Colon (tissue), 2 donors: ENCODE measurements around the gene DLGAP1.

Source experiments
- FAIRE-seq: peaks from 2 replicates; lab custom pipeline; 2012; peaks lifted over from hg19 to GRCh38; lab: Jason Lieb, UNC
- donor health status: control.
- donor health status: control.

The DLGAP1 gene

DNA sequence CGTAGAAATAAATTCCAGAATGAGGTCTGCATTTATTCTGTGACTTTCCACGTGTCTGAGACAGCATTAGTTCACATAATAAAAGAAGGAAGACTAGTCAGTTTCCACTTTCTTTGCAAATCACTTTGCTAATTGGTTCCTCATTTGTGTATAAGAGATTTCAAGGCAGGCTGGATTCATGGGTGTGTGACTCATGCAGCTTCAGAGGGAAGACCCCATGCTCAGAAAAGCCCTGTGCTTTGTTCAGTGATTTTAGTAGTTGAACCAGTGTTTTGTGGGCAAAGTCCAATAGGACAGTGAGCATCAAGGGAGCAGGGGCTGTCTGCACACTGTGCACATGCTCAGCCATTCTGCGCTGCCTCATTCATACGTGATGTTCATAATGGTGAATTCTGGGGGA is 297.8 kb downstream of the DLGAP1 start:
- FAIRE-seq = no peak

DNA sequence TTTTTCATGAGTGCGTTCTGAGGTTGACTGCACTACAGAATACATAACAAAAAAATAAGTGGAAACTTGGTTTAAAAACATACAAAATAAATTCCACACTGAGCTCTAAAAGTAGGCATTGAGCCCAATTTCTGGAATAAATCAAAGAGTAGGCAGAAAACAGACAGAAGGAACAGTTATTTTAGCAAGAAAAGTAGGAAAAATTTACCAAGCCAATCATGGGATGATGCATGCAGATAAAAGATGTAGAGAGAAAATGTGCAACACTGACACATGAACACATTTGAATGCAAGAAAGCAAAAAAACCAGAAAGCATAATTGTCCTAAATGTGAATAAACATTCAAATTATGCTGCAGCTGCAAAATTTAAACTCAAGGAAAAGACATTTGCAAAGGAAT is 308.3 kb downstream of the DLGAP1 start:
- no peak for FAIRE-seq

DNA sequence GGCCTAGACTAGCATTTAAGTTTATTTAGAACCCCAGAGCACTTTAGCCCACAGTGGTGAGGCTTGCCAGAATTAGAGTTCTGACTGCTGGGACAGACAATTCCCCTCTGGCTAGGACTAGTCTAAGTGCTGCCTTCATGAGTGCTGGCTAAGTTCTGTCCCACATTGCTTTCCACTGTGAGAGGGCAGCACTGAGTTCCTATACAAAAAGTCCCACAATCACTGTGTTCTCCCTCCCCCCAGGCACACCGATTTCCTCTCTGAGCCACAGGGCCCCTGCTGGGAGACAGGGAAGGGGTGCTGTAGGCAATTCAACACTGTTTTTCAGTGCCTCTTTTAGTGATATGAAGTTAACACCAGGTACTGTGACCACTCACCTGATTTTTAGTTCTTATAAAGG is 310.9 kb downstream of the DLGAP1 start:
- no peak for FAIRE-seq

DNA sequence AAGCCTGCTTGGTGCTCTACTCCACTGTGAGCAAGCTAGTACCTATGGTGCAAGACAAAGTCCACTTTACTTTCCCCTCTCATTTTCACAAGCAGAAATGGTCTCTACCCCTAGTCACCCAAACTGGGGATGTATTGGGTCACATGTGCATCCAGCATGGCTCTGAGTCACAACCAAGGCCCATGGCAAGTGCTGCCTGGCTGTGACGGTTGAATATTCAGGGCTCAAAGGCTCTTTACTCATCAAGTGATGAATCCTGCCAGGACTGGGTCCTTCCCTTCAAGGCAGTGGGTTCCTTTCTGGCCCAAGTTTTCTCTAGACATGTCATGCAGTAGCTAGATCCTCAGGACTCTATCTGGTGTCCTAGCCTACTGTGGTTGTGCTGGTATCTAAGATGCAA is 311.5 kb downstream of the DLGAP1 start:
- FAIRE-seq = no peak

DNA sequence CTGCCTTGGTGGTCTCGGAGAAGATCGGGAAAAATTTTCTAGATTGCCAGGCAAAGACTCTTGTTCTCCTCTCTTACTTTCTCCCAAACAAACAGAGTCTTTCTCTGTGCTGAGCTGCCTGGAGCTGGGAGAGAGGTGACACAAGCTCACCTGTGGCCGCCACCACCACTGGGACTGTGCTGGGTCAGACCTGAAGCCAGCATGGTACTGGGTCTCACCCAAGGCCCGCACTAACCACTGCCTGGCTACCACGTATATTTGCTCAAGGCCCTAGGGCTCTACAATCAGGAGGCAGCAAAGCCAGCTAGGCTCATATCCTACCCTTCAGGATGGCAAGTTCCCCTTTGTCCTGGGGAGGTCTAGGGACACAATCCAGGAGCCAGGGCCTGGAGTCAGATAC is 312.2 kb downstream of the DLGAP1 start:
- FAIRE-seq = no peak

DNA sequence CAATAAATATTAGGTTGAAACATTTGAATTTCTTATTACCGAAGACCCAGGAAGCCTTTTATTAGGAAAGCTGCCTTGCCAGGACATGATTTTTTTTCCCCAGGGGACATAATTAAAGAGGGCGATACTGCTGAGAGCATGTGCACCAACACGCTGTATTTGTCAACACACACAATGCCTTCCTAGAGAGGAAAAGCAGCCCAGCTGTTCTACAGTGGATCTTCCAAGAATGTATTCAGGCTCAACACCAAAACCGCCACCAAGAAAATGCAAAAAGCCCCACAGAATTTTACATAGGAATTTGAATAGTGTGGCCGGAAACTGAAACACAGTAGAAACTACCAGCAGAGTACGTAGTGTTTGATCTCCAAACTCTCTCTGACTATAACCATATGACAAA is 320.4 kb downstream of the DLGAP1 start:
- no peak for FAIRE-seq

DNA sequence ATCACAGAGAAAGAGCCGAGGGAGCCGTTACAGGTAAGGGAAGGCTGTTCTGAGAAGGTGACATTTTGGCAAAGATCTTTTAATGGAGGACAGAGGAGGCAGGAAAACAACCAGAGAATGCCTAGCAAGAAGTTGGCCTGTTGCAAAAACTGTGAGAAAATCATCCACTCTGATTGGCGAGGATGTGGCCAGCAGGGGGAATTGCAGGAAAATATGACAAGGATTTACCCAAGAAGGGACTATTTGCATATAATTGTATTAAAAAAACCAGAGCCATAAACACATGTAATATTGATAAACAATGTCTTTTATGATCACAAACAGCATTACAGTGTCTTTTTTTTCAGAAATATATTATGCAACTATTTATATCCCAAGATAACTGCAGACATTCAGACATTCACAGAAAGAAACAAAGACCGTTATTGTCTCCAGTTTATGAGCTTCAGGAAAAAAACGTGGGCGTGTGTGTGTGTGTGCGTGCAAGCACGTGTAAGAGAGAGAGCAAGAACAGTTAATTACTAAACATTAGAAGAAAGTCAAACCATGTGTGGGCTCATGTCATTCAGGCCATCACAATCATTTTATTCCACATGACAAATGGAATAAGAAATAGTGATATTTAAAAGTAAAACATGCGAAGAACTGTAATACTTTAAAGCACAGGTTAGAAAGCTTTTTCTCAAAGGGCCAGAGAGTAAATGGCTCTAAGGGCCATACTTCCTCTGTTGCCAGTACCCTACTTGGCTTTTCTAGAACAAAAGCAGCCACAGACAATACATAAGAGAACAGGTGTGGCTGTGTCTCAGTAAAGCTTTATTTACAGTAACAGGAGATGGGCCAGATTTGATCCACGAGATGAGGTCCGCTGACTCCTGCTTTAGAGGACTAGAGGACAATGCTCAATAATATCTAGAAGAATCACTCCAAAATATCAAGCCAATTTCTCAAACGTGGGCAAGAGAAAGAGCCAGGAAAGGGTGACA is 324.1 kb downstream of the DLGAP1 start:
- no peak for FAIRE-seq

DNA sequence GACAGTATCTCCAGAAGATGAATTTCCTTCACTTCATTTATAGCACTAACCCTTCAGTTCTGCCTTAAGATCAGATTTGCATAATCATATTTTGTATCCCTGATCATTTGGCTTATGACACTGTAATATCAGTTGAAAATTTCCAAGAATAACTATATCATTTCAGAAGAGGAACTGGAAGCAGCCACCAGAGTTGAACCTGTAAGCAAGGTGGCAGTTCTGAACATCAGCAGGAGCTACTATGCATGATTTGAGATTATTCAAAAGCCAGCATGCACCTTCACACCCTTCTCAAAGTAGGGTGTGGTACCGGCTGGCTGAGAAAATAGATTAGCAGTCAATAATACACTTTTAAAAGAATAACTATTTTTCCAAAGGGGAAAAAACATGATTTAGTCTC is 328.2 kb downstream of the DLGAP1 start:
- no peak for FAIRE-seq

DNA sequence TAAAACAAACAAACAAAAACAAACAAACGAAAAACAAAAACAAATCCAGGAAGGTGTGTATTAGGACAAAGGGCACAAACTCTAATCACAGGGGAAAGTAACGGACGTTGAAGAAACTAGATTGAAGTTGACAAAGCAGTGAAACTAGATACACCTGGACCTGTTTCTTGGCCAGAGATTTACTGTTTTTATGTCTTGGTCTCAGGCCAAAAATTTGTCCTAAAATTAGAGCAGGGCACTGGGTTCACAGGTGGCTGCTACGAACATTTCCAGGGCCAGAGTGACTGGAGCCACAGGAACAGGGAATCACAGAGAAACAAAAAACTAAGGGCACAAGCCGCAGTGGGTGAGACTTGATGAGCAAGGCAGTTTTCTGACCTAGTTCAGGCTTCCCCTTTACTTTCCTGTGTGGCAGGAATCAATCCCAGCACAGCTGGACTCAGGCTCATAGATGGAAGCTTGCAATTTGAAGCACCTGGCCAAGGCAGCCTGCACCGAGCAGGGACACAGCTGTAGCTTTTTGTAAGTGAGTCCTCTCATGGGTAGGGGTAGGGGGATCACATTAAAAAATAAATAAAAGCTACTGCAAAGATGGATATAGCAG is 329.4 kb downstream of the DLGAP1 start:
- FAIRE-seq = no peak

DNA sequence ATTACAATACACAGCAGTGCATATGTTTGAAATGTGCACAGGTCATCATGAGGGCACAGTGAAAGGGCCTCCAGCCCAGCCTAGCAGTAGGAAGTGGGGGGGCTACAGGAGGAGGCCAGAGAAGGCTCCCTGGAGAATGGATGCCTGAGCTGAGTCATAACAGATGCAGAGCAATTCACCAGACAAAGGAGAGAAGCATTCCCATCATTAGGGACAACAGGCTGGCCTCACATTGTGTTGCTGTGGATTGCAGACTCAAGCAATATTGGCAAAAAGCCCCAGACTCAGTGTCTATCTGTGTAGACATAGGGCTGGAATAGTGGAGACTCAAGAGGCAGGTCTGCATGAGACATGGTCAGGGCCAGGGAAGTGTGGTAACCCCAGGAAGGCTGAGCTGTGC is 329.9 kb downstream of the DLGAP1 start:
- FAIRE-seq = no peak

DNA sequence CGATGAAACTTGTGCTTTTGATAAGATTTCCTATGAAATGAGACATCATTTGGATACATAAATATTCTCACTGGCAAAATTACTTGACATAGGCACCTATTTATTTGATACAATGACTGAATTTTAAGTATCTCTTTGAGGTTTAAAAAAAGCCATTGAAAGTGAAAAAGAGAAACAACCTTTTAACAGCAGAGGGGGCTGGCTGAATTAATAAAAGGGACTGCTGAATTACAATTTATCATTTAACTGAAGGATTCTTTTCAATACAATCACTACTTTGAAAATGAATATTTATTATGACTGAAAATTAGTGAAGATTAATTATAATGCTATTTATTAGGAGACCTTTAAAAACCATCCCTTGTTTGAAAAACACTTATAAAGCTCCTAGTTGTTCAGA is 335.3 kb downstream of the DLGAP1 start:
- FAIRE-seq = no peak

DNA sequence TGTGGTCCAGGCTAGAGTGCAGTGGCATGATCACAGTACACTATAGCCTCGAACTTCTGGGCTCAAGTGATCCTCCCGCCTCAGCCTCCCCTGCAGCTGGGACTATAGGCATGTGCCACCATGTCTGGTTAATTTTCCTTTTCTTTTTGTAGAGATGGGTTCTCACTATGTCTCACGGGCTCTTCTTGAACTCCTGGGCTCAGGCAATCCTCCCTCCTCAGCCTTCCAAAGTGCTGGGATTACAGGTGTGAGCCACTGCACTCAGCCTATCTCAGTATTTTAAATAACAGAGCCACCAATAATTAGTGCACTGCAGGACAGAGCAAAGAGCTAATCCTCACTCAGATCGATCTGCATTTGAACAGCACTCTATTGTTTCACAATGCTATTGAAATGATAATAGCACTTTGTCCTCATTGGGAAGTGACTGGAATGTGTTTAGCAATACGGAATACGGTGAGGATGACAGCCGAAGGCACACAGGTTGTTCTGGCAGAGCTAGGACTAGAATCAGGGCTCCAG is 335.9 kb downstream of the DLGAP1 start:
- FAIRE-seq = no peak

DNA sequence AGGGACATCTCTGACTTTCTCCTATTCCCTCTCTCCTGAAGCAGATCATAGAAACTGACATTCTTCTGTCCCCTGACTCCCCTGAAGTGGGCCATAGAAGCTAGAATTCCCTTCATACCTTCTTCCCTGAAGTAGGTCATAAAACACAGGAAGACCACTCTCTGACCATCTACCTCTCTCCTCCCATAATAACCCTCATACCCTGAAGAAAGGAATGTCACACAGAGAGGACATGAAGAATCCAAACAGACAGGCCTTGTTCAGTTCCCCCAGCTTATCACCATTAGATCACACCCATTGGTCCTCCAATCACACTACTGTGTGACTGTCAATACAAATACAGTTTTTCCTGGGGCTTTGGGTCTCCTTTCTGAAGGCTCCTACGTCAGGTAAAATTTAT is 347.1 kb downstream of the DLGAP1 start:
- no peak for FAIRE-seq

DNA sequence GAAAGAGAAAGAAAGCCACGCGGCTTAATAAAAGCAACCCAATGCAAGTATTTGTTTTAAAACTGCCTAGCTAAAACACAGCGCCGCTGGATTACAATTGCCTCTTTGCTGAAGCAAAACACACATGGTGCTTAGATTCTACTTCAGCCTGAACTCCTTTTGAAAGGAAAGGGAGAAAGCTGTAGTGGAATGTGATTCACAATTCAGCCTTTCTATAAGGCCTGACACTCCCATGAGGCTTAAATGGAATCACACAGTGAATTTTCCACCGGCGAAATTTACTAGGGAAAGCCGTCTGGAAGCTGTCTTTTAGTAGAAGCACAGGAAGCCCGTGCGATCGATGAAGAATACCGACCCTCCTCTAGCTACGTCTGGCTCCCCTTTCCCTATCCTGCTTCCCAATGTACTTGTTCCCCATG is 348.0 kb downstream of the DLGAP1 start:
- no peak for FAIRE-seq

DNA sequence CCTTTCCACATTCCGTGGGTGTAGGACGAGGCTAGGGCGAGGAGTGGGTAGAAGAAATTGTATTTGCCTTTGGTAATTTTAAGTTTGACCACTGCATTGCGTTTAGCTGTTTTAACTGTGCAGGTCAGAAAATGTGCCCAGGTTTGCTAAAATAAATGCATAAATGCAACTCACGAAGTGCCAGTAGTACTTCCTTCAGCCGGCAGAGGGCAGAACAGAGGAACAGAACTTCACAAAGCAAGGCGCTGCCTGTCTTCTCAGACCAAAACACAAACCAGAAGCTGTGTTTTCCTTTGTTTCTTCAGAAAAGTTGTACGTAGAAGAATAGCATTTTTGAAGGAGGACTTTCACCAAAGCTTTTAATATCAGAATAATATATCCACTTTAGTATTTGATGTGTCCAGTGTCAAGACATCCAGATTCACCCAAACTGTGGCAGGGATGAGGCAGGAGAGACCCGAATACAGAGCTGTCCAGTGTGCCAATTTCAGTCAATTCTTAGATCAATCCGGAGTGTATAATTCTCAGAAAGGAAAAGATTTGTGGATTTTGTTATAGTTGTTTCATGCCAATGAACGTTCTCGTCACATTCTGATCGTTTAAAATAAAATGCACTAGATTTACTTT is 348.6 kb downstream of the DLGAP1 start:
- no peak for FAIRE-seq

DNA sequence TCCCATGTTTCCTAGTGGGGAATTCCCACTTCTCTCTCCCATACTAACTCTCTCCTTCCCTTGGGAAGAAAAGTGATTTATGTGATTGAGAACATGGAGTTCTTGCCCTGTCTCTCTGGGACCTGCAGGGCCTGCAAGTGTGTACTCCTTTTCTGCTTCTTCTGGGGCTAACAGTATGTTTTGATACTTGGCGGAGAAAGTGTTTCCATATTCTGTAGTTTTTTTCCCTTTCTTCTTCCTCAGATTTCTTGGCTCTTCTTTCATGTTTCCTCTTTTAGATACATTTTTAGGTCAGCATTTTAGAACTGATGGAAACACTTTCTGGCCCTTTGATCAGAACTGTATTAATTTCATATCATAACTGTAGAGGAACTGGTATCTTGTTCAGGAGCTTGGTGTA is 352.2 kb downstream of the DLGAP1 start:
- no peak for FAIRE-seq

DNA sequence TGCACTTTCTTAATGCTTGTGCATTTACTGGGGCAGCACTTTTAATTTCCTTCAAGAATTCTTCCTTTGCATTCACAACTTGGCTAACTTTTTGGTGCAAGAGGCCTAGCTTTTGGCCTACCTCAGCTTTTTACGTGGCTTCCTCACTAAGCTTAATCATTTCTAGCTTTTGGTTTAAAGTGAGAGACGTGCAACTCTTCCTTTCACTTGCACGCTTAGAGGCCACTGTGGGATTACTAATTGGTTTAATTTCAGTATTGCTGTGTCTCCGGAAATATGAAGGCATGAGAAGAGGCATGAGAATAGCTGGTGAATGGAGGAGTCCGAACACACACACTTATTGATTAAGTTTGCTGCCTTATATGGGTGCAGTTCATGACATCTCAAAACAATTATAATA is 354.1 kb downstream of the DLGAP1 start:
- no peak for FAIRE-seq

DNA sequence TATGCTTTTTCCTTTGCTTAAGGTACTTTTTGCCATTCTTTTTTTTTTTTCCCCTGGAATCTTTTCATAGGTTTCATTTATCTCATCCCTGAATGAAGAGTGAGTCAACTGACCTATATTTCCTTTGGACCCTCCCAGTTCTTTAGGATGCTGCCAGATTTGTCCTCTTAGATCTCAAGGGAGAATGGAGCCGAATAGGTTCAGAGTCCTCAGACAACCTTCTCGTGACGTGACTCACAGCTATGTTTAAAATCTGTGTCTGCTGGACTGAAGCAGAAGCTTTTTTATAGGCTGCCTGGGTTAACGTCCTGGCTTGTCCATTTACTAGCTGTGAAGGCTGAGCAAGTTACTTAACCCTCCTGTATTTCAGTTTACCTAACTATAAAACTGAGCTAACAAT is 358.6 kb downstream of the DLGAP1 start:
- no peak for FAIRE-seq

DNA sequence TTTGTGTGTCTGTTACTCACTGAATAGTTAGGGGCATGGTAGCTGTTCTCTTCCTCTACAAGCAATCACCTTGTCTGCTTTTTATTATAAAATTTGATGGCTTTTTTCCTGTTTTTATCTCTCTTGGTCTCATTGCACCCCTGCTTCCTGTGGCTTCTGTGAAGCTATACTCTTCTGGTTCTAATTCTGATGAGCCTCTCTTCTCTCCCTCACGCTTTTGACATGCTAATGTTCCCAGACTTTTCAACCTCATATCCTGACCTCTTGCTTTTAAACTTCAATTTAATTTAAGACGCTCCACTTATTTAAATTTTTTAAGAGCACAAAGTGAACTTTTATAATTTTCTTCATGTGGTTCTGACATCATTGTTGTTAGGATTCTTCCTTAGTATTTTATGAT is 361.4 kb downstream of the DLGAP1 start:
- no peak for FAIRE-seq

DNA sequence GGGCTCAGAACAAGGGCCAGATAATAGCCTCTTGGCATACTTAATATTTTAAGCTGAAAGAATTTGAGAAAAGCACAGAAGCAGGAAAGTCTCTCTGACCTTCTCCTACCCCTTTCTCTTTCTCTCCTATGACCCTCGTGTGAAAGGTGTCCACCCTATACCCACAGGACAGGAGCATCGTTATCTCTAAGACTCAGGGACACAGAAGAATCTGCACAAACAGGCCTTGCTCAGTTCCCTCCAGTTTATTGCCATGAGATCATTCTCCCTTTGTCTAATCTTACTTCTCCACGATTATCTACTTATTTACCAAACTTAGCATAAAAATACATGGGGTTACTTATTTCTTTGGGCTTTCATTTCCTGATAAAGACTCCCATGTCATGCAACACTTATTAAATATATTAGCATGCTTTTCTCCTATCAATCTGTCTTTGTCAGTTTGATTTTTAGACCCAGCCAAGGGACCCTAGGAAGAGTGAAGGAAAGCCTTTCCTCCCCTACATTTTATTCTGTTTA is 370.7 kb downstream of the DLGAP1 start:
- FAIRE-seq = no peak

DNA sequence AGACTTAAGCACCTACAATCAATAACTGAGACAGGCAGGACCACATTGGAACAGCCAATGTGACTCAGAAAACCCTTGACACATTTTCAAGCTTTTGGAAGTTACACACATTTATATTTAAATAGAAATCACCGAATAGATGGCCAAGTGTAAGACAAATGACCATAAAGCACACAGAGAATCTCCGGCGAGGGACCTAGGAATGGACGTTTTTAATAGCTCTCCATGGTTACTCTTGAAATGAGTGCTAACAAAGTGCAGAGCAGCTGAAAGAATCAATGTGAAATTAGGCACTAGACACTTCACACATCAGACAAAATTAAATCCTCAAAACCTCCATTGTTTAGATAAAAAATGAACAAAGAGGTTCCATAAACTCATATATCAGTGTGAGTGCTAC is 376.9 kb downstream of the DLGAP1 start:
- no peak for FAIRE-seq

DNA sequence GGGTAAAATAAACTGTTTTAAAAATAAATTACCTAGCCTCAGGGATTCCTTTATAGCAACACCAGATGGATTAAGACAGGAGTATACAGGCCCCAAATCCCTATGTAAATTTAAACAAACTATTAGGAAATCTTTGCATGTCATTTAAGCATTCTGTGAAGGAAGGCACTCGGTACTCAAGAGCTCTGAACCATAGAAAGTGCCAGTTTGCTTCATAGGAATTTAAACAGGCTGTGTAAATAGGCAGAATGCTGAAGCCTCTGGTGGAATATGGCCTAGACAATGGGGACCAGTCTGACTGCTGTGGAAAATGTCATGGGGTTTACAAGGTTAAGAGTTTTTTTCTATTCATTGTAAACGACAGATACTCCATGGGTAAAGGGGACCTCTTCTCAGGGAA is 377.4 kb downstream of the DLGAP1 start:
- FAIRE-seq = no peak

DNA sequence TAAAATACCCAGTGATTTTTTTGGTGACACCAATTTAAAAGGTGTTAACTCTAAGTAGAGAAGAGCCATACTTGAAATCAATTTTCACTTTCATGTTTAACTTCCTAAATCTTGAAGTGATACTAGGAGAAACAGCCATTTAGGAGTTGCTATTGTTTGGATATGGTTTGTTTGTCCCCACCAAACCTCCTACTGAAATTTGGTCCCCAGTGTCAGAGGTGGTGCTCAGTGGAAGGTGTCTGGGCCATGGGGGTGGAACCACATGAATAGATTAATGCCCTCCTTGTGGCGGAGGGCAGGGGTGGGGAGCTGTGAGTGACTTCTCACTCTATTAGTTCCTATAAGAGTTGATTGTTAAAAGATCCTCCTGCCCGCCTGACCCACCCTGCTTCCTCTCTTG is 377.9 kb downstream of the DLGAP1 start:
- no peak for FAIRE-seq
